ENCODE measurements around the gene PNRC2. TPM values are rescaled to one million over a fixed set of nuclear protein-coding genes. Genes with fewer than 3 reads are reported as not detected.

Gene PNRC2
- 208 TPM for polyA plus RNA-seq (2013)

DNA sequence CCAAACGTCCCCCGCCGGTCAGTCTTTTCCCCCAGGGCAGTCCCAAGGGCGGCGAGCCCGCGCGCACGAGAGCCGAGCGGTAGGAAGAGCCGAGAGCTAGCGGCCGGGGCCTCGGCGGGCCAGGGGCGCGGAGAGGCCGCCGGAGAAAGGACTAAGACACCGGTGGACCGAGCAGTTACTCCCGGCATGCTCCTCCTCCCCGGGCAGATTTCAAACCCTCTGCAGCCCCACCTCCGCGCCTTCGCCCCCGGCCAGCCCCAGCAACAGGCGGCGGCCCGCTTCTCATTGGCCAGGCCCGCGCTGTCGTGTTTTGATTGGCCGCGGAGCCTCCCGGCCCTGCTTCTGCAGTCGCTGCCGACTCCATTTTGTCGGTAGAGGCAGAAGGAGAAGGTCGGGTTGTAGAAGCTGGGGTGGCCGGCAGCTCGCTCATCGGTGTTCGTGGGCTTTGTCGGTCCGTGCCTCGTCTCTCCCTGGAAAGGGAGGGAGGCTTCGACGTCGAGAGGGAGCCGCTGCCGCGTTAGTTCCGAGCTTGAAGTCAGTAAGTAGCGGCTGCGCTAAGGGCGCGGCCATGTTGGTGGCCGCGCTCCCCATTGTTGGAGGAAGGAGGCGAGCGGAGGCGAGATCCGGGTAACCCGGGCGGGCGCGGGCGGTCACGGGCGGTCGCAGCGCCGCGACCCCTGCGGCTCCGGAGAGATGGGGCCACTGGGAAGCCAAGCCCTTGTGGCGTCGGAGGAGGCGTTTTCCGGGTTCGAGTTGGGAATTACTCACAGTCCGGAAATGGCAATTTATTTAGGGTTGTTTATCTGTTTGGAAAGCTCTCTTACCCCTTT, at the start of gene PNRC2:
Gene PNRC2, plus strand, starts transcription at position 368 of the 830 bp plus-strand sequence. CDS start 1,630 bp downstream, outside the sequence.
- H3K27me3 ChIP-seq (replicated peaks in 2 of 5; ENCODE audit: control insufficient read depth in 4 of 5, insufficient read depth in 5 of 5, low read length in 4 of 5) = no peaks in the 10 kb centered on the region
- H3K36me3 ChIP-seq (ENCODE audit: control insufficient read depth in 4 of 4, insufficient read depth in 4 of 4, low read length in 3 of 4) = peaks cover 5 to 16% (median 8%) of the 10 kb centered on the region in 4 experiments
- H3K4me1 ChIP-seq (ENCODE audit: control extremely low read depth in 1 of 4, control insufficient read depth in 4 of 4, insufficient read depth in 4 of 4, low read length in 3 of 4) = peaks cover 21 to 64% (median 47%) of the 10 kb centered on the region in 4 experiments
- H3K4me3 ChIP-seq (ENCODE audit: control insufficient read depth in 1 of 7, extremely low read depth in 1 of 7, insufficient read depth in 4 of 7, low read depth in 2 of 7, low read length in 6 of 7) = peak within 1 kb of the TSS; percentile 80 to 100 (median 91)
- H3K9me3 ChIP-seq (ENCODE audit: control extremely low read depth in 1 of 5, control insufficient read depth in 4 of 5, insufficient read depth in 2 of 5, low read depth in 1 of 5, low read length in 4 of 5) = no peaks in the 10 kb centered on the region
- peak; percentile 96 to 98 (median 97) for DNase-seq
- POLR2A ChIA-PET = interaction anchor here (1.0 to 1.6 kb wide), 5 partner anchors 20 to 181 kb away, joined by 3 to 7 read pairs (median 4); partner anchors contain the start of genes PITHD1 and SRSF10
- H3K27ac ChIP-seq (ENCODE audit: insufficient read depth in 1 of 2, low read depth in 1 of 2, low read length in 2 of 2, poor library complexity in 1 of 2, severe bottlenecking in 2 of 2) = peak within 1 kb of the TSS; percentile 98 to 100
- CTCF ChIA-PET = interaction anchor here (0.9 to 2.3 kb wide), 2 partner anchors 16 to 69 kb away, joined by 3 to 6 read pairs; no protein-coding TSS in a partner anchor
- 0% methylated on average over 66 of the region's 84 CpGs for WGBS (ENCODE audit: insufficient coverage)

GRCh38 chr1:23910144-23910543, 49.5 kb upstream of the PNRC2 start:
- H3K36me3 ChIP-seq (ENCODE audit: control insufficient read depth in 4 of 4, insufficient read depth in 4 of 4, low read length in 3 of 4) = peaks cover 0 to 2% (median 0%) of the 10 kb centered on the region in 4 experiments
- 94% methylated on average over 4 of the region's 8 CpGs for WGBS (ENCODE audit: insufficient coverage)
- no peak overlapping the region for H3K4me3 ChIP-seq (ENCODE audit: control insufficient read depth in 1 of 7, extremely low read depth in 1 of 7, insufficient read depth in 4 of 7, low read depth in 2 of 7, low read length in 6 of 7)
- ChIA-PET POLR2A (interaction anchor here (0.7 to 1.2 kb wide), 2 partner anchors 13 to 79 kb away, joined by 3 to 4 read pairs; no protein-coding TSS in a partner anchor), CTCF (interaction anchor here (0.8 to 2.5 kb wide), 5 partner anchors 17 to 138 kb away, joined by 3 to 12 read pairs (median 3); no protein-coding TSS in a partner anchor)
- no peak for DNase-seq
- H3K9me3 ChIP-seq (ENCODE audit: control extremely low read depth in 1 of 5, control insufficient read depth in 4 of 5, insufficient read depth in 2 of 5, low read depth in 1 of 5, low read length in 4 of 5) = no peaks in the 10 kb centered on the region
- H3K27me3 ChIP-seq (replicated peaks in 2 of 5; ENCODE audit: control insufficient read depth in 4 of 5, insufficient read depth in 5 of 5, low read length in 4 of 5) = peaks cover 0 to 2% (median 0%) of the 10 kb centered on the region in 5 experiments
- peaks cover 24 to 88% (median 61%) of the 10 kb centered on the region in 4 experiments for H3K4me1 ChIP-seq (ENCODE audit: control extremely low read depth in 1 of 4, control insufficient read depth in 4 of 4, insufficient read depth in 4 of 4, low read length in 3 of 4)
- no peak overlapping the region for H3K27ac ChIP-seq (ENCODE audit: insufficient read depth in 1 of 2, low read depth in 1 of 2, low read length in 2 of 2, poor library complexity in 1 of 2, severe bottlenecking in 2 of 2)

GRCh38 chr1:23910553-23911246, 48.9 kb upstream of the PNRC2 start:
- peaks cover 0 to 2% (median 0%) of the 10 kb centered on the region in 4 experiments for H3K36me3 ChIP-seq (ENCODE audit: control insufficient read depth in 4 of 4, insufficient read depth in 4 of 4, low read length in 3 of 4)
- H3K9me3 ChIP-seq (ENCODE audit: control extremely low read depth in 1 of 5, control insufficient read depth in 4 of 5, insufficient read depth in 2 of 5, low read depth in 1 of 5, low read length in 4 of 5) = no peaks in the 10 kb centered on the region
- CTCF ChIA-PET = interaction anchor here (0.8 to 2.5 kb wide), 4 partner anchors 100 to 139 kb away, joined by 3 to 12 read pairs (median 5); no protein-coding TSS in a partner anchor

DNA sequence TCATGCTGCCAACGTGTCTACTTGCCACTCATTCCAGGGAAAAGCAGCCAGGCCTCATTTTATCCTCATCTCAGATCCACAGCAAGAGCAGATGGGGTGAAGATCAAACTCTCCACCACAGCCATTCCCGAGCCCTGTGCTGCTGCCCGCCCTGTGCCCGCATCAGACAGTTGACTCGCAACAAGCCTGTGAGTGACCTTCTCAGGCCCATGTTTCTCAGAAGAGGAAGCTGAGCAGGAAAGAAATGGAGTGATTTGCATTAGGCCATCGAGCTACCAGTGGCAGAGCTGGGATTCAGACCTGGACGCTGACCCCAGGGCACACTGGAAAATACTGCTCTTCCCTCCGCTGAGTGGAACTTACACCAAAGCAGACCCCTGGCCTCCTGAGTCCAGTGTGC, 47.7 kb upstream of the PNRC2 start:
- ChIA-PET POLR2A (no interaction called here), CTCF (interaction anchor here (1.0 to 1.4 kb wide), 3 partner anchors 102 to 110 kb away, joined by 3 to 5 read pairs (median 3); no protein-coding TSS in a partner anchor)
- 88% methylated on average over 8 of the region's 8 CpGs for WGBS (ENCODE audit: insufficient coverage)
- no peak for DNase-seq
- Histone ChIP-seq H3K4me3 (ENCODE audit: control insufficient read depth in 1 of 7, extremely low read depth in 1 of 7, insufficient read depth in 4 of 7, low read depth in 2 of 7, low read length in 6 of 7) (peak overlapping the region in 1 of 7 experiments; percentile 63), H3K9me3 (ENCODE audit: control extremely low read depth in 1 of 5, control insufficient read depth in 4 of 5, insufficient read depth in 2 of 5, low read depth in 1 of 5, low read length in 4 of 5) (no peaks in the 10 kb centered on the region), H3K27me3 (replicated peaks in 2 of 5; ENCODE audit: control insufficient read depth in 4 of 5, insufficient read depth in 5 of 5, low read length in 4 of 5) (no peaks in the 10 kb centered on the region), H3K27ac (ENCODE audit: insufficient read depth in 1 of 2, low read depth in 1 of 2, low read length in 2 of 2, poor library complexity in 1 of 2, severe bottlenecking in 2 of 2) (no peak overlapping the region), H3K36me3 (ENCODE audit: control insufficient read depth in 4 of 4, insufficient read depth in 4 of 4, low read length in 3 of 4) (no peaks in the 10 kb centered on the region), H3K4me1 (ENCODE audit: control extremely low read depth in 1 of 4, control insufficient read depth in 4 of 4, insufficient read depth in 4 of 4, low read length in 3 of 4) (peaks cover 27 to 95% (median 77%) of the 10 kb centered on the region in 4 experiments)

More at GRCh38 chr1:23910553-23911246, 48.9 kb upstream of the PNRC2 start:
- H3K4me1 ChIP-seq (ENCODE audit: control extremely low read depth in 1 of 4, control insufficient read depth in 4 of 4, insufficient read depth in 4 of 4, low read length in 3 of 4) = peaks cover 24 to 91% (median 65%) of the 10 kb centered on the region in 4 experiments
- peak overlapping the region in 1 of 7 experiments; percentile 4 for H3K4me3 ChIP-seq (ENCODE audit: control insufficient read depth in 1 of 7, extremely low read depth in 1 of 7, insufficient read depth in 4 of 7, low read depth in 2 of 7, low read length in 6 of 7)
- 58% methylated on average over 6 of the region's 11 CpGs for WGBS (ENCODE audit: insufficient coverage)
- H3K27ac ChIP-seq (ENCODE audit: insufficient read depth in 1 of 2, low read depth in 1 of 2, low read length in 2 of 2, poor library complexity in 1 of 2, severe bottlenecking in 2 of 2) = no peak overlapping the region
- no peak for DNase-seq
- H3K27me3 ChIP-seq (replicated peaks in 2 of 5; ENCODE audit: control insufficient read depth in 4 of 5, insufficient read depth in 5 of 5, low read length in 4 of 5) = peaks cover 0 to 1% (median 0%) of the 10 kb centered on the region in 5 experiments
- POLR2A ChIA-PET = interaction anchor here (1.2 kb wide), 1 partner anchor 13 kb away, joined by 4 read pairs; no protein-coding TSS in a partner anchor

DNA sequence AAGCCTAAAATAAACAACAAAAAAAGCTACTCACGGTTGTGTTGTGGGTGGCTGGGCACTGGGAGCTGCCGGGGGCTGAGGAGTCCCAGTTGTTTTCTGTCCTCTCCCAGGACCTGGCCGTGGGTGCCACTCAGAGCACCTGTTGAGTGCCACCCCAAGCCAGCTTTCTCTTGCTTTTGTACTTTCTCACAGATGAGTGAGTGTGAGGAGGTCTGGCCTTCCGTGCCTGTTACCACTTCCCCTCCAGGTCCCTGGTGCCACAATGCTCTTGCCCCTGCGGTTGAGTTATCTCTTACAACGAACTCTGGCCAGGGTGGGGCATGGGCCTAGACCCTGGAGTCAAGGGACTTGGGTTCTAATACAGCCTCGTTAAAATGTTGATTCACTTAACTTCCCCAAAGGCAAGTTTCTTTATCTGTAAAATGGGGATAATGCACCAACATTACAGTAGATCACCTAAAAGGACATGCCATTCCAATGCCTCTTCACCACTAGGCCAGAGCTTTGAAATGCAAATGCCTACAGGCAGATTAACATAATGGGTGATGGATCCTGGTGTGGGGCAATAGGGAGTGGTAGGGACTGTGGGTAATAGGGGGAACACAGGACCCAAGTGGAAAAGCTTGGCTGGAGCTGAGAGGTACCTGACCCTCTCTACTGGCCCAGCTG, 46.3 kb upstream of the PNRC2 start, which contains the start of gene CNR2:
Gene CNR2, minus strand, starts transcription at position 151 of the 669 bp plus-strand sequence. CDS start 37,745 bp downstream, outside the sequence.
- Histone ChIP-seq H3K27me3 (replicated peaks in 2 of 5; ENCODE audit: control insufficient read depth in 4 of 5, insufficient read depth in 5 of 5, low read length in 4 of 5) (no peaks in the 10 kb centered on the region), H3K27ac (ENCODE audit: insufficient read depth in 1 of 2, low read depth in 1 of 2, low read length in 2 of 2, poor library complexity in 1 of 2, severe bottlenecking in 2 of 2) (peak within 1 kb of the TSS in 1 of 2 experiments; percentile 51), H3K36me3 (ENCODE audit: control insufficient read depth in 4 of 4, insufficient read depth in 4 of 4, low read length in 3 of 4) (no peaks in the 10 kb centered on the region), H3K4me1 (ENCODE audit: control extremely low read depth in 1 of 4, control insufficient read depth in 4 of 4, insufficient read depth in 4 of 4, low read length in 3 of 4) (peaks cover 27 to 89% (median 70%) of the 10 kb centered on the region in 4 experiments), H3K9me3 (ENCODE audit: control extremely low read depth in 1 of 5, control insufficient read depth in 4 of 5, insufficient read depth in 2 of 5, low read depth in 1 of 5, low read length in 4 of 5) (no peaks in the 10 kb centered on the region), H3K4me3 (ENCODE audit: control insufficient read depth in 1 of 7, extremely low read depth in 1 of 7, insufficient read depth in 4 of 7, low read depth in 2 of 7, low read length in 6 of 7) (peak within 1 kb of the TSS in 5 of 7 experiments; percentile 12 to 63 (median 33))
- DNase-seq = peak in 2 of 3 donors; percentile 84 to 91
- POLR2A ChIA-PET = no interaction called here
- CTCF ChIA-PET = interaction anchor here (0.6 to 1.4 kb wide), 8 partner anchors 9 to 106 kb away, joined by 3 to 12 read pairs (median 3); no protein-coding TSS in a partner anchor
- WGBS (ENCODE audit: insufficient coverage) = 0% methylated on average over 5 of the region's 7 CpGs

DNA sequence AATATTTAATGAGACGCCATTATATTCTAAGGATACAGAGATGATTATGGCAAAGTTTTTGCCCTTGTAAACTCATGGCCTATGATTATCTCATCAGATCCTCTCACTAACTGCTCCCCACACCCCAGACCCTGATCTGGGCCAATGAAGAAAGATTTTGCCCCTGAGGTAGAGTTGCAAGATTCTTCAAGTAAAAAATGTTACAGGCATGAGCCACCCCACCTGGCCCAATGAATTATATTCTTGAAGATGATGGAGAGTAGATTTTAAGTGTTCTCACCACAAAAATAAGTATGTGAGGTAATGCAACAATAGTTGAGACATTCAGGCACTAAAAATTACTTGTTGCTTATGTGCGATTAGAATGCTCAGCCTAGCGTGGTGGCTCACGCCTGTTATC, 44.7 kb upstream of the PNRC2 start:
- no peaks in the 10 kb centered on the region for H3K27me3 ChIP-seq (replicated peaks in 2 of 5; ENCODE audit: control insufficient read depth in 4 of 5, insufficient read depth in 5 of 5, low read length in 4 of 5)
- H3K36me3 ChIP-seq (ENCODE audit: control insufficient read depth in 4 of 4, insufficient read depth in 4 of 4, low read length in 3 of 4) = no peaks in the 10 kb centered on the region
- 96% methylated on average over 3 of the region's 4 CpGs for WGBS (ENCODE audit: insufficient coverage)
- DNase-seq = no peak
- H3K9me3 ChIP-seq (ENCODE audit: control extremely low read depth in 1 of 5, control insufficient read depth in 4 of 5, insufficient read depth in 2 of 5, low read depth in 1 of 5, low read length in 4 of 5) = no peaks in the 10 kb centered on the region
- no peak overlapping the region for H3K4me3 ChIP-seq (ENCODE audit: control insufficient read depth in 1 of 7, extremely low read depth in 1 of 7, insufficient read depth in 4 of 7, low read depth in 2 of 7, low read length in 6 of 7)
- ChIA-PET CTCF (interaction anchor here (2.2 to 6.6 kb wide), 4 partner anchors 9 to 112 kb away, joined by 12 to 108 read pairs (median 16); partner anchors contain the start of gene HMGCL), POLR2A (no interaction called here)
- H3K27ac ChIP-seq (ENCODE audit: insufficient read depth in 1 of 2, low read depth in 1 of 2, low read length in 2 of 2, poor library complexity in 1 of 2, severe bottlenecking in 2 of 2) = no peak overlapping the region
- H3K4me1 ChIP-seq (ENCODE audit: control extremely low read depth in 1 of 4, control insufficient read depth in 4 of 4, insufficient read depth in 4 of 4, low read length in 3 of 4) = peaks cover 17 to 89% (median 66%) of the 10 kb centered on the region in 4 experiments
